Measurements from ENCODE around the gene LYZL2. TPM values are rescaled to one million over a fixed set of nuclear protein-coding genes. Genes with fewer than 3 reads are reported as not detected.
A peak's percentile ranks its signal among the peaks of the same experiment; 100 is the strongest.

Gene LYZL2
- total and polyA plus RNA-seq, 2 of the 8 experiments (the other 6 are each of a cell fraction or from before 2014, with no cell fraction given): not detected

DNA sequence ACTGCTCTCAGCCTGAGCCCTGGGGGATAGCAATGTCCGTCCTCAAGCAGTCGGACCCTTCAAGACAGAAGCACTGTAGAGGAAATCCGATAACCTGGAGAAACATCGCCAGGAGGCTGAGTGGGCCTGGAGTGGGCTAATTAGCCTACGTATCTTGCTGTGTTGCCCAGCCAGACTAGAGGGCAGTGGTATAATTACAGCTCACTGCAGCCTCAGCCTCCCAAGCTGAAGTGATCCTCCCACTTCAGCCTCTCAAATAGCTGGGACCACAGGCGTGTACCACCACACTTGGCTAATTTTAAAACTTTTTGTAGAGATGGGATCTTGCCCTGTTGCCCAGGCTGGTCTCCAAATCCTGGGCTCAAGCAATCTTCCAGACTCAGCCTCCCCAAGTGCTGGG, 21.7 kb downstream of the LYZL2 start:
- Histone ChIP-seq H2BK15ac (ENCODE audit: low read length) (no peak overlapping the region), H3K79me2 (ENCODE audit: control insufficient read depth in 1 of 2, insufficient read depth in 2 of 2, low read length in 2 of 2) (no peaks in the 10 kb centered on the region), H3K23me2 (ENCODE audit: low read depth, low read length) (no peaks in the 10 kb centered on the region), H4K8ac (ENCODE audit: extremely low read depth, insufficient read depth, low read length) (no peak overlapping the region), H2BK12ac (ENCODE audit: low read depth, low read length) (no peak overlapping the region), H3K4me2 (ENCODE audit: insufficient read depth in 1 of 2, low read depth in 2 of 2, low read length in 2 of 2) (no peak overlapping the region), H2BK20ac (ENCODE audit: low read length) (no peak overlapping the region), H3K4ac (replicated peaks; ENCODE audit: insufficient read length, low read depth, low read length) (no peak overlapping the region), H2BK5ac (ENCODE audit: low read depth, low read length) (no peak overlapping the region), H3K9me3 (ENCODE audit: insufficient read depth in 2 of 2, low read depth in 1 of 2, low read length in 1 of 2) (no peaks in the 10 kb centered on the region), H3K4me3 (ENCODE audit: extremely low read depth in 1 of 4, insufficient read depth in 2 of 4, low read depth in 3 of 4, low read length in 4 of 4) (no peak overlapping the region), H3K27ac (ENCODE audit: low read depth, low read length) (no peak overlapping the region), H2BK120ac (replicated peaks; ENCODE audit: low read depth, low read length) (no peak overlapping the region), H4K20me1 (replicated peaks in 1 of 2; ENCODE audit: control insufficient read depth in 1 of 2, insufficient read depth in 2 of 2, low read length in 2 of 2) (no peaks in the 10 kb centered on the region), H2AK5ac (ENCODE audit: low read depth, low read length) (no peak overlapping the region), H3K4me1 (replicated peaks in 1 of 4; ENCODE audit: control insufficient read depth in 3 of 4, insufficient read depth in 4 of 4, low read length in 3 of 4) (no peaks in the 10 kb centered on the region), H3K14ac (ENCODE audit: insufficient read length) (no peak overlapping the region), H3K9ac (replicated peaks in 1 of 4; ENCODE audit: extremely low read depth in 1 of 4, low read depth in 3 of 4, low read length in 3 of 4) (no peak overlapping the region), H3K27me3 (replicated peaks in 1 of 4; ENCODE audit: control insufficient read depth in 3 of 4, extremely low read depth in 1 of 4, insufficient read depth in 3 of 4, low read length in 3 of 4) (peaks cover 0 to 2% (median 0%) of the 10 kb centered on the region in 4 experiments; a peak in 1 of 7 replicates), H4K91ac (replicated peaks; ENCODE audit: insufficient read length, low read length) (no peak overlapping the region), H3K56ac (replicated peaks; ENCODE audit: insufficient read length, low read depth, low read length) (no peak overlapping the region), H4K5ac (ENCODE audit: insufficient read length, low read depth, low read length) (no peak overlapping the region), H2AFZ (ENCODE audit: low read length) (peak overlapping the region; percentile 40; the same call in 1 of the 2 replicates), H3K18ac (ENCODE audit: extremely low read depth, low read length) (no peak overlapping the region), H3K79me1 (ENCODE audit: low read depth, low read length) (no peaks in the 10 kb centered on the region), H3K36me3 (ENCODE audit: control insufficient read depth in 2 of 4, insufficient read depth in 4 of 4, low read length in 3 of 4) (no peaks in the 10 kb centered on the region), H3K23ac (ENCODE audit: insufficient read length) (no peak overlapping the region)
- FAIRE-seq (no peak), DNase-seq (ENCODE audit: low read depth in 1 of 2, low spot score in 2 of 2) (no peak)
- TF ChIP-seq SIRT6 (IDR thresholded peaks at IDR 0.05; ENCODE audit: low read length) (no peak), KDM4A (IDR thresholded peaks at IDR 0.05; ENCODE audit: low read depth, low read length, severe bottlenecking) (no peak), YY1 (IDR thresholded peaks at IDR 0.05; ENCODE audit: low read depth, low read length) (no peak), SAP30 (IDR thresholded peaks at IDR 0.05; ENCODE audit: insufficient read depth, insufficient replicate concordance, low read length) (no peak), CEBPB (IDR thresholded peaks at IDR 0.05; ENCODE audit: low read depth, low read length) (no peak), BRCA1 (IDR thresholded peaks at IDR 0.05; ENCODE audit: low read depth, low read length) (no peak)
- TF ChIP-seq, protein P1, sequence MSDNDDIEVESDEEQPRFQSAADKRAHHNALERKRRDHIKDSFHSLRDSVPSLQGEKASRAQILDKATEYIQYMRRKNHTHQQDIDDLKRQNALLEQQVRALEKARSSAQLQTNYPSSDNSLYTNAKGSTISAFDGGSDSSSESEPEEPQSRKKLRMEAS (IDR thresholded peaks at IDR 0.05): no peak
- CTCF ChIA-PET (ENCODE audit: partially characterized antibody): interaction anchor here (3.7 kb wide), 2 partner anchors 17 to 26 kb away, joined by 16 read pairs; no protein-coding TSS in a partner anchor
- 84% methylated on average over 6 of the region's 6 CpGs; no CpG with 5 or more reads in 1 of the 2 experiments for WGBS, 2 experiments (ENCODE audit: extremely low coverage in 1 of 2, insufficient coverage in 1 of 2, insufficient read length in 1 of 2, insufficient replicate concordance in 2 of 2, low coverage in 1 of 2, low lambda C conversion rate in 2 of 2, missing lambda C conversion rate in 1 of 2)
- POLR2A ChIA-PET (ENCODE audit: partially characterized antibody): no interaction called here
